Lung (tissue), 12 donors: ENCODE data around the gene UNC5B. TPM values are rescaled to one million over a fixed set of nuclear protein-coding genes. Genes with fewer than 3 reads are reported as not detected.

ENCODE experiments used
- ATAC-seq: fragments of 200-7000 bp; cut with Tn5 transposase; one replicate; pipeline ENCODE4 v1.9.1; 2020; ENCODE audit warnings: moderate number of reproducible peaks; ENCODE audit not compliant: insufficient read depth, low FRiP score
- DNase-seq, 3 donors: peaks; one replicate each; pipeline ENCODE4 v3.0.0-alpha.2; 2013 to 2017
- H3K27ac ChIP-seq, 2 donors: one replicate each; pipeline ENCODE4 v1.5.1; 2013; ENCODE audit warnings: mild to moderate bottlenecking in 2 of 2, moderate library complexity in 2 of 2, control low read depth in 1 of 2, inconsistent platforms in 1 of 2, low read depth in 1 of 2, low read length in 1 of 2
- H3K27me3 ChIP-seq, 3 donors: one replicate each; pipeline ENCODE4 v1.5.1; 2013; ENCODE audit warnings: low read length in 2 of 3; ENCODE audit not compliant: control insufficient read depth in 3 of 3, insufficient read depth in 3 of 3
- H3K36me3 ChIP-seq, 4 donors: one replicate each; pipeline ENCODE4 v1.5.1; 2013; ENCODE audit warnings: low read length in 4 of 4, mild to moderate bottlenecking in 1 of 4, moderate library complexity in 1 of 4; ENCODE audit not compliant: control insufficient read depth in 4 of 4, insufficient read depth in 4 of 4
- H3K4me1 ChIP-seq, 5 donors: one replicate each; pipeline ENCODE4 v1.5.1; 2013; ENCODE audit warnings: low read length in 5 of 5, mild to moderate bottlenecking in 2 of 5, moderate library complexity in 1 of 5; ENCODE audit not compliant: control insufficient read depth in 5 of 5, insufficient read depth in 5 of 5
- H3K4me3 ChIP-seq: one replicate; pipeline ENCODE4 v1.5.1; 2013; ENCODE audit warnings: mild to moderate bottlenecking, control low read depth, moderate library complexity
- H3K9ac ChIP-seq, 2 donors: one replicate each; pipeline ENCODE4 v1.5.1; 2013; ENCODE audit warnings: low read length in 2 of 2, control low read depth in 1 of 2; ENCODE audit not compliant: insufficient read depth in 1 of 2
- H3K9me3 ChIP-seq, 4 donors: one replicate each; pipeline ENCODE4 v1.5.1; 2013; ENCODE audit warnings: low read length in 3 of 4, mild to moderate bottlenecking in 1 of 4, moderate library complexity in 1 of 4; ENCODE audit not compliant: control insufficient read depth in 4 of 4, insufficient read depth in 3 of 4
- CTCF ChIP-seq: IDR thresholded peaks from 2 replicates; pipeline ENCODE4 v1.5.1; 2012; ENCODE audit warnings: mild to moderate bottlenecking; ENCODE audit errors: control extremely low read depth, extremely low read depth
- WGBS, 2 donors: extraction: QIAGEN DNeasy Blood & Tissue Kit; methylation state at CpG; one replicate each; pipeline ENCODE4 v1.1.7; 2013; 5-methylcytosine and 5-hydroxymethylcytosine counted together
- polyA plus RNA-seq, 2 donors: library from polyadenylated mRNA; stranded (reverse); fragments of 200-250 nt; gene quantifications; one replicate each; pipeline ENCODE4 v1.2.1, GENCODE V29; 2013
- total RNA-seq, 2 donors: library from RNA; depleted of rRNA in 1 of 2; stranded (reverse); fragments of >200 nt in 1 of 2; gene quantifications; one replicate each; pipeline ENCODE4 v1.2.1, GENCODE V29; 2014 to 2021
- donor health status: control.
- donor health status: control.
- donor health status: Bipolar disorder and iron deficiency.
- donor health status: healthy.
- donor health status: DM: yes; HTN: yes; CAD: no.

Gene UNC5B
- total and polyA plus RNA-seq, 4 donors: 4.4 to 23.8 (median 8.3) TPM

GRCh38 chr10:71314694-71315225, 102.4 kb downstream of the UNC5B start:
- H3K27ac ChIP-seq: no peak overlapping the region

GRCh38 chr10:71316056-71316785, 103.9 kb downstream of the UNC5B start:
- peak overlapping the region in 1 of 2 donors; percentile 14 for H3K9ac ChIP-seq
- WGBS, 2 donors: 28 to 40% methylated on average over 3 of the region's 3 CpGs
- no peaks in the 10 kb centered on the region for H3K9me3 ChIP-seq
- no peaks in the 10 kb centered on the region for H3K27me3 ChIP-seq
- H3K36me3 ChIP-seq: no peaks in the 10 kb centered on the region
- no peak for TF ChIP-seq CTCF
- H3K27ac ChIP-seq: no peak overlapping the region
- no peak overlapping the region for H3K4me3 ChIP-seq
- ATAC-seq: no peak
- peaks cover 0 to 46% (median 7%) of the 10 kb centered on the region in 5 donors for H3K4me1 ChIP-seq
- peak in 2 of 3 donors; percentile 29 to 48 for DNase-seq

More at GRCh38 chr10:71314694-71315225, 102.4 kb downstream of the UNC5B start:
- Histone ChIP-seq H3K9ac (no peak overlapping the region), H3K4me3 (no peak overlapping the region), H3K27me3 (no peaks in the 10 kb centered on the region), H3K4me1 (peaks cover 0 to 42% (median 3%) of the 10 kb centered on the region in 5 donors), H3K9me3 (no peaks in the 10 kb centered on the region), H3K36me3 (no peaks in the 10 kb centered on the region)
- no peak for ATAC-seq
- no peak for DNase-seq
- TF ChIP-seq CTCF: no peak
- 67 to 74% methylated on average over 11 of the region's 11 CpGs for WGBS, 2 donors

GRCh38 chr10:71316786-71317160, 104.4 kb downstream of the UNC5B start:
- 44 to 66% methylated on average over 6 of the region's 6 CpGs for WGBS, 2 donors
- H3K27me3 ChIP-seq: no peaks in the 10 kb centered on the region

More at GRCh38 chr10:71316786-71317160, 104.4 kb downstream of the UNC5B start:
- H3K27ac ChIP-seq: no peak overlapping the region
- no peak overlapping the region for H3K4me3 ChIP-seq
- H3K36me3 ChIP-seq: no peaks in the 10 kb centered on the region
- ATAC-seq: no peak
- DNase-seq: no peak
- peaks cover 0 to 46% (median 7%) of the 10 kb centered on the region in 5 donors for H3K4me1 ChIP-seq
- no peak for TF ChIP-seq CTCF
- peak overlapping the region in 1 of 2 donors; percentile 14 for H3K9ac ChIP-seq
- H3K9me3 ChIP-seq: no peaks in the 10 kb centered on the region
